Stimulated activated CD4-positive, alpha-beta T cell treated with anti-CD3 and anti-CD28 coated beads, TNF-alpha, amount 100 ng/mL, for 48 hours (primary cell): ENCODE results near the gene ABCA10.
"Not testable (repeated sequence)": the region's sequence is repeated elsewhere in the genome, so short reads cannot be mapped to it uniquely, and the experiment has no call there.

ENCODE experiments used
- DNase-seq, 3 donors: peaks; one replicate each; pipeline ENCODE4 v3.0.0-alpha.2; 2020; ENCODE audit warnings: low read depth in 3 of 3

Gene ABCA10

GRCh38 chr17:69168642-69169041, 60.0 kb downstream of the ABCA10 start:
- not testable (repeated sequence) for DNase-seq

GRCh38 chr17:69166957-69167356, 61.7 kb downstream of the ABCA10 start:
- DNase-seq: no peak

- no peak for DNase-seq
These were observed 64.4 kb downstream of the ABCA10 start for GRCh38 chr17:69164206-69164605.

- DNase-seq: no peak
These were observed 69.2 kb downstream of the ABCA10 start for GRCh38 chr17:69159418-69159817.

GRCh38 chr17:69154267-69154666, 74.4 kb downstream of the ABCA10 start:
- DNase-seq: no peak

- DNase-seq: no peak
These were observed 78.3 kb downstream of the ABCA10 start for GRCh38 chr17:69150333-69150732.

GRCh38 chr17:69147460-69147859, 81.2 kb downstream of the ABCA10 start:
- no peak for DNase-seq

GRCh38 chr17:69144331-69145255, 84.0 kb downstream of the ABCA10 start:
- no peak for DNase-seq

- no peak for DNase-seq
These were observed 84.9 kb downstream of the ABCA10 start for GRCh38 chr17:69143683-69144231.

GRCh38 chr17:69143151-69143550, 85.5 kb downstream of the ABCA10 start:
- DNase-seq: no peak

GRCh38 chr17:69142175-69142802, 86.3 kb downstream of the ABCA10 start:
- no peak for DNase-seq

GRCh38 chr17:69141431-69142174, 87.0 kb downstream of the ABCA10 start, which contains the start of gene ABCA6:
Gene ABCA6, minus strand, starts transcription at chr17:69141895. Its CDS starts 1,192 bp downstream, at chr17:69140703.
- no peak for DNase-seq

GRCh38 chr17:69134112-69134511, 94.5 kb downstream of the ABCA10 start:
- no peak for DNase-seq

- no peak for DNase-seq
These were observed 97.9 kb downstream of the ABCA10 start for GRCh38 chr17:69130627-69131296.

- no peak for DNase-seq
These were observed 105.0 kb downstream of the ABCA10 start for GRCh38 chr17:69123626-69124025.

GRCh38 chr17:69122065-69122464, 106.6 kb downstream of the ABCA10 start:
- no peak for DNase-seq

GRCh38 chr17:69117855-69118784, 110.5 kb downstream of the ABCA10 start:
- DNase-seq: no peak

GRCh38 chr17:69111794-69112193, 116.8 kb downstream of the ABCA10 start:
- DNase-seq: no peak

- no peak for DNase-seq
These were observed 122.5 kb downstream of the ABCA10 start for GRCh38 chr17:69105907-69106730.
